Measurements from ENCODE around the gene SLC12A7. TPM values are rescaled to one million over a fixed set of nuclear protein-coding genes. Genes with fewer than 3 reads are reported as not detected.

SLC12A7 gene
- total RNA-seq, 1 donor from 2014 or later = 147 TPM

GRCh38 chr5:1107167-1108022, 4.5 kb downstream of the SLC12A7 start:
- Mint-ChIP-seq H3K4me3 (ENCODE audit: unreplicated experiment) (peak overlapping the region; percentile 25), H3K27ac (ENCODE audit: unreplicated experiment) (peak overlapping the region; percentile 9), H3K27me3 (ENCODE audit: unreplicated experiment) (peaks cover 8% of the 10 kb centered on the region), H3K4me1 (ENCODE audit: low read depth, unreplicated experiment) (peaks cover 21% of the 10 kb centered on the region), H3K9me3 (ENCODE audit: unreplicated experiment) (peaks cover 4% of the 10 kb centered on the region), H3K36me3 (ENCODE audit: unreplicated experiment) (no peaks in the 10 kb centered on the region)
- TF ChIP-seq CTCF (IDR thresholded peaks at IDR 0.05; ENCODE audit: partially characterized antibody, unreplicated experiment) = no peak
- DNase-seq = no peak

- DNase-seq = no peak
- TF ChIP-seq CTCF (IDR thresholded peaks at IDR 0.05; ENCODE audit: partially characterized antibody, unreplicated experiment) = no peak
- Mint-ChIP-seq H3K9me3 (ENCODE audit: unreplicated experiment) (peaks cover 4% of the 10 kb centered on the region), H3K4me1 (ENCODE audit: low read depth, unreplicated experiment) (peaks cover 28% of the 10 kb centered on the region), H3K27me3 (ENCODE audit: unreplicated experiment) (peaks cover 8% of the 10 kb centered on the region), H3K4me3 (ENCODE audit: unreplicated experiment) (peak overlapping the region; percentile 25), H3K36me3 (ENCODE audit: unreplicated experiment) (no peaks in the 10 kb centered on the region), H3K27ac (ENCODE audit: unreplicated experiment) (peak overlapping the region; percentile 9)
Observed at GRCh38 chr5:1106385-1107166, 5.3 kb downstream of the SLC12A7 start.

- H3K4me3 Mint-ChIP-seq (ENCODE audit: unreplicated experiment) = peak overlapping the region; percentile 25
- TF ChIP-seq CTCF (IDR thresholded peaks at IDR 0.05; ENCODE audit: partially characterized antibody, unreplicated experiment) = no peak
- peaks cover 28% of the 10 kb centered on the region for H3K4me1 Mint-ChIP-seq (ENCODE audit: low read depth, unreplicated experiment)
- no peaks in the 10 kb centered on the region for H3K36me3 Mint-ChIP-seq (ENCODE audit: unreplicated experiment)
- H3K27ac Mint-ChIP-seq (ENCODE audit: unreplicated experiment) = no peak overlapping the region
- peaks cover 4% of the 10 kb centered on the region for H3K9me3 Mint-ChIP-seq (ENCODE audit: unreplicated experiment)
- peaks cover 8% of the 10 kb centered on the region for H3K27me3 Mint-ChIP-seq (ENCODE audit: unreplicated experiment)
- no peak for DNase-seq
Observed at GRCh38 chr5:1105350-1106265, 6.3 kb downstream of the SLC12A7 start.

GRCh38 chr5:1104327-1105006, 7.4 kb downstream of the SLC12A7 start:
- Mint-ChIP-seq H3K27me3 (ENCODE audit: unreplicated experiment) (peaks cover 8% of the 10 kb centered on the region), H3K9me3 (ENCODE audit: unreplicated experiment) (peaks cover 6% of the 10 kb centered on the region), H3K4me1 (ENCODE audit: low read depth, unreplicated experiment) (peaks cover 31% of the 10 kb centered on the region), H3K27ac (ENCODE audit: unreplicated experiment) (no peak overlapping the region), H3K36me3 (ENCODE audit: unreplicated experiment) (no peaks in the 10 kb centered on the region), H3K4me3 (ENCODE audit: unreplicated experiment) (no peak overlapping the region)
- DNase-seq = no peak
- TF ChIP-seq CTCF (IDR thresholded peaks at IDR 0.05; ENCODE audit: partially characterized antibody, unreplicated experiment) = no peak
